ENCODE data around the gene PDS5A. TPM values are rescaled to one million over a fixed set of nuclear protein-coding genes. Genes with fewer than 3 reads are reported as not detected.

PDS5A gene
- total and polyA plus RNA-seq, 2 of the 13 experiments (the other 11 are each of a cell fraction or from before 2014, with no cell fraction given), result 31.8 to 57.0 TPM

GRCh38 chr4:39977489-39978377 is at the start of gene PDS5A (continued):
- TF ChIP-seq TFDP1 (CRISPR knock-in tag; IDR thresholded peaks at IDR 0.05; ENCODE audit: borderline replicate concordance), result peak; percentile 98
- TF ChIP-seq, protein P1, sequence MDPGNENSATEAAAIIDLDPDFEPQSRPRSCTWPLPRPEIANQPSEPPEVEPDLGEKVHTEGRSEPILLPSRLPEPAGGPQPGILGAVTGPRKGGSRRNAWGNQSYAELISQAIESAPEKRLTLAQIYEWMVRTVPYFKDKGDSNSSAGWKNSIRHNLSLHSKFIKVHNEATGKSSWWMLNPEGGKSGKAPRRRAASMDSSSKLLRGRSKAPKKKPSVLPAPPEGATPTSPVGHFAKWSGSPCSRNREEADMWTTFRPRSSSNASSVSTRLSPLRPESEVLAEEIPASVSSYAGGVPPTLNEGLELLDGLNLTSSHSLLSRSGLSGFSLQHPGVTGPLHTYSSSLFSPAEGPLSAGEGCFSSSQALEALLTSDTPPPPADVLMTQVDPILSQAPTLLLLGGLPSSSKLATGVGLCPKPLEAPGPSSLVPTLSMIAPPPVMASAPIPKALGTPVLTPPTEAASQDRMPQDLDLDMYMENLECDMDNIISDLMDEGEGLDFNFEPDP (CRISPR knock-in tag; conservative IDR thresholded peaks at IDR 0.05), result no peak
- TF ChIP-seq, protein P2, sequence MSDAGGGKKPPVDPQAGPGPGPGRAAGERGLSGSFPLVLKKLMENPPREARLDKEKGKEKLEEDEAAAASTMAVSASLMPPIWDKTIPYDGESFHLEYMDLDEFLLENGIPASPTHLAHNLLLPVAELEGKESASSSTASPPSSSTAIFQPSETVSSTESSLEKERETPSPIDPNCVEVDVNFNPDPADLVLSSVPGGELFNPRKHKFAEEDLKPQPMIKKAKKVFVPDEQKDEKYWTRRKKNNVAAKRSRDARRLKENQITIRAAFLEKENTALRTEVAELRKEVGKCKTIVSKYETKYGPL (CRISPR knock-in tag; IDR thresholded peaks at IDR 0.05), result no peak
- no peak for TF ChIP-seq RFX1 (IDR thresholded peaks at IDR 0.05)
- TF ChIP-seq DR1 (CRISPR knock-in tag; IDR thresholded peaks at IDR 0.05), result peak; percentile 58; the same call in 1 of the 2 replicates
- TF ChIP-seq IRF9 (CRISPR knock-in tag; IDR thresholded peaks at IDR 0.05; ENCODE audit: borderline replicate concordance), result peak; percentile 85; the same call in 1 of the 2 replicates
- TF ChIP-seq FOSL1 (CRISPR knock-in tag; IDR thresholded peaks at IDR 0.05; ENCODE audit: borderline replicate concordance), result no peak
- peak; percentile 87; the same call in 1 of the 2 replicates for TF ChIP-seq ZNF580 (CRISPR knock-in tag; IDR thresholded peaks at IDR 0.05; ENCODE audit: borderline replicate concordance, low read depth)
- TF ChIP-seq ZBTB3 (CRISPR knock-in tag; IDR thresholded peaks at IDR 0.05; ENCODE audit: borderline replicate concordance, low read depth), result no peak
- TF ChIP-seq ZNF549 (CRISPR knock-in tag; IDR thresholded peaks at IDR 0.05), result no peak
- no peak for TF ChIP-seq NAIF1 (CRISPR knock-in tag; IDR thresholded peaks at IDR 0.05; ENCODE audit: borderline replicate concordance)
- TF ChIP-seq ZNF646 (CRISPR knock-in tag; IDR thresholded peaks at IDR 0.05), result no peak; the same call in 1 of the 2 replicates
- TF ChIP-seq TMF1 (CRISPR knock-in tag; IDR thresholded peaks at IDR 0.05; ENCODE audit: low read depth), result peak; percentile 86; the same call in 1 of the 2 replicates
- TF ChIP-seq MAX (IDR thresholded peaks at IDR 0.05), result peak; percentile 96
- no peak; the same call in 1 of the 2 replicates for TF ChIP-seq JDP2 (CRISPR knock-in tag; IDR thresholded peaks at IDR 0.05; ENCODE audit: borderline replicate concordance)

All from HepG2 (cell line).